GM12872 (cell line): ENCODE results near the gene ZBTB38.

Experiments used
- CTCF ChIP-seq: IDR thresholded peaks from 3 replicates; pipeline ENCODE4 v1.5.1; 2011; ENCODE audit warnings: low read depth, mild to moderate bottlenecking, low read length, moderate library complexity; ENCODE audit not compliant: insufficient read depth

ZBTB38 gene

GRCh38 chr3:141334627-141335250, 33.6 kb upstream of the ZBTB38 start:
- no peak for TF ChIP-seq CTCF

GRCh38 chr3:141335531-141336061, 32.7 kb upstream of the ZBTB38 start:
- TF ChIP-seq CTCF, result no peak

- TF ChIP-seq CTCF, result no peak
Observed at GRCh38 chr3:141336672-141337522, 31.4 kb upstream of the ZBTB38 start.

- no peak for TF ChIP-seq CTCF
Observed at GRCh38 chr3:141337523-141337854, 30.8 kb upstream of the ZBTB38 start.

- no peak for TF ChIP-seq CTCF
Observed at GRCh38 chr3:141337991-141338390, 30.3 kb upstream of the ZBTB38 start.

GRCh38 chr3:141338881-141339280, 29.4 kb upstream of the ZBTB38 start:
- TF ChIP-seq CTCF, result no peak

GRCh38 chr3:141341536-141341935, 26.8 kb upstream of the ZBTB38 start:
- no peak for TF ChIP-seq CTCF
